Activated CD8-positive, alpha-beta T cell treated with anti-CD3 and anti-CD28 coated beads for 36 hours (primary cell): ENCODE measurements around the gene SS18L1. TPM values are rescaled to one million over a fixed set of nuclear protein-coding genes. Genes with fewer than 3 reads are reported as not detected.
A peak's percentile ranks its signal among the peaks of the same experiment; 100 is the strongest.

ENCODE experiments used
- ATAC-seq: fragments of 200-7000 bp; cut with Tn5 transposase; one replicate; pipeline ENCODE4 v1.10.0; 2021; ENCODE audit warnings: mild to moderate bottlenecking, moderate library complexity
- CTCF ChIA-PET: fragments of 350-600 bp; sonication (Branson Sonifier 250); formaldehyde crosslinking; loops from one replicate; lab custom pipeline; 2021; ENCODE audit warnings: antibody characterized with exemption; lab: Charles Lee
- POLR2A ChIA-PET: fragments of 350-600 bp; sonication (Branson Sonifier 250); formaldehyde crosslinking; loops from one replicate; lab custom pipeline; 2021; ENCODE audit warnings: antibody characterized with exemption; lab: Charles Lee
- DNase-seq: peaks from one replicate; pipeline ENCODE4 v3.0.0-alpha.2; 2020
- H3K27ac Mint-ChIP-seq: one replicate; pipeline ENCODE4 v1.8.0; 2021; ENCODE audit warnings: mild to moderate bottlenecking, mixed read lengths
- H3K27me3 Mint-ChIP-seq: one replicate; pipeline ENCODE4 v1.8.0; 2021; ENCODE audit warnings: mixed read lengths
- H3K36me3 Mint-ChIP-seq: one replicate; pipeline ENCODE4 v1.8.0; 2021; ENCODE audit warnings: low read depth, mixed read lengths
- H3K4me1 Mint-ChIP-seq: one replicate; pipeline ENCODE4 v1.8.0; 2021; ENCODE audit warnings: low read depth, mixed read lengths
- H3K4me3 Mint-ChIP-seq: one replicate; pipeline ENCODE4 v1.8.0; 2021; ENCODE audit warnings: mild to moderate bottlenecking, moderate library complexity, mixed read lengths
- H3K9me3 Mint-ChIP-seq: one replicate; pipeline ENCODE4 v1.8.0; 2021; ENCODE audit warnings: mixed read lengths
- intact Hi-C: fragments of 100-400 bp; cut with micrococcal nuclease; formaldehyde crosslinking; loops from one replicate; pipeline ENCODE4 v1.10.0; 2022
- total RNA-seq, 2 experiments: library from RNA; stranded (reverse); gene quantifications; one replicate each; pipeline ENCODE4 v1.2.3, GENCODE V29; 2021
- TF ChIP-seq, protein P1 (sequence below): fragments of 200-600 bp; IDR thresholded peaks from one replicate; pipeline ENCODE4 v1.8.0; 2022; ENCODE audit warnings: antibody characterized with exemption, mild to moderate bottlenecking

The SS18L1 gene
- total RNA-seq, 2 experiments from 2014 or later, result 15.3 to 16.1 TPM

GRCh38 chr20:62120365-62120762, 23.2 kb upstream of the SS18L1 start:
- ChIA-PET CTCF (interaction anchor here (1.0 to 2.1 kb wide), 2 partner anchors 21 to 94 kb away, joined by 5 to 7 read pairs; no protein-coding TSS in a partner anchor), POLR2A (interaction anchor here (0.6 to 2.3 kb wide), 3 partner anchors 54 to 180 kb away, joined by 3 to 27 read pairs (median 3); partner anchors contain the start of gene TAF4)
- Mint-ChIP-seq H3K36me3 (peaks cover 15% of the 10 kb centered on the region), H3K9me3 (peaks cover 6% of the 10 kb centered on the region), H3K4me1 (peaks cover 50% of the 10 kb centered on the region), H3K27me3 (no peaks in the 10 kb centered on the region), H3K27ac (peak overlapping the region; percentile 22), H3K4me3 (peak overlapping the region; percentile 22)
- intact Hi-C loops, result loop anchor here (5.0 to 10.0 kb wide), 2 partner anchors 53 to 96 kb away; partner anchors contain the start of gene TAF4
- TF ChIP-seq, protein P1, sequence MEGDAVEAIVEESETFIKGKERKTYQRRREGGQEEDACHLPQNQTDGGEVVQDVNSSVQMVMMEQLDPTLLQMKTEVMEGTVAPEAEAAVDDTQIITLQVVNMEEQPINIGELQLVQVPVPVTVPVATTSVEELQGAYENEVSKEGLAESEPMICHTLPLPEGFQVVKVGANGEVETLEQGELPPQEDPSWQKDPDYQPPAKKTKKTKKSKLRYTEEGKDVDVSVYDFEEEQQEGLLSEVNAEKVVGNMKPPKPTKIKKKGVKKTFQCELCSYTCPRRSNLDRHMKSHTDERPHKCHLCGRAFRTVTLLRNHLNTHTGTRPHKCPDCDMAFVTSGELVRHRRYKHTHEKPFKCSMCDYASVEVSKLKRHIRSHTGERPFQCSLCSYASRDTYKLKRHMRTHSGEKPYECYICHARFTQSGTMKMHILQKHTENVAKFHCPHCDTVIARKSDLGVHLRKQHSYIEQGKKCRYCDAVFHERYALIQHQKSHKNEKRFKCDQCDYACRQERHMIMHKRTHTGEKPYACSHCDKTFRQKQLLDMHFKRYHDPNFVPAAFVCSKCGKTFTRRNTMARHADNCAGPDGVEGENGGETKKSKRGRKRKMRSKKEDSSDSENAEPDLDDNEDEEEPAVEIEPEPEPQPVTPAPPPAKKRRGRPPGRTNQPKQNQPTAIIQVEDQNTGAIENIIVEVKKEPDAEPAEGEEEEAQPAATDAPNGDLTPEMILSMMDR, result no peak
- DNase-seq (no peak), ATAC-seq (no peak)

GRCh38 chr20:62120990-62121775, 22.4 kb upstream of the SS18L1 start:
- Mint-ChIP-seq H3K27me3 (no peaks in the 10 kb centered on the region), H3K27ac (peak overlapping the region; percentile 94), H3K36me3 (peaks cover 14% of the 10 kb centered on the region), H3K9me3 (peaks cover 2% of the 10 kb centered on the region), H3K4me1 (peaks cover 48% of the 10 kb centered on the region), H3K4me3 (peak overlapping the region; percentile 77)
- ChIA-PET CTCF (interaction anchor here (0.8 to 2.1 kb wide), 7 partner anchors 14 to 110 kb away, joined by 3 to 10 read pairs (median 5); partner anchors contain the start of genes PSMA7 and SS18L1), POLR2A (interaction anchor here (0.6 to 2.3 kb wide), 9 partner anchors 12 to 180 kb away, joined by 3 to 27 read pairs (median 4); partner anchors contain the start of genes PSMA7, SS18L1 and TAF4)
- TF ChIP-seq, protein P1, result no peak
- intact Hi-C loops, result loop anchor here (5.0 to 10.0 kb wide), 2 partner anchors 54 to 96 kb away; partner anchors contain the start of gene TAF4
- ATAC-seq, result peak; percentile 6
- no peak for DNase-seq

GRCh38 chr20:62121776-62122653, 21.6 kb upstream of the SS18L1 start, which contains the start of gene LSM14B:
Gene LSM14B (plus strand): TSS chr20:62122475. CDS start chr20:62122667, 192 bp downstream.
- DNase-seq (peak; percentile 96), ATAC-seq (peak; percentile 84)
- ChIA-PET POLR2A (interaction anchor here (0.6 to 2.3 kb wide), 8 partner anchors 11 to 111 kb away, joined by 3 to 27 read pairs (median 4); partner anchors contain the start of genes PSMA7, SS18L1 and TAF4), CTCF (interaction anchor here (0.6 to 2.1 kb wide), 8 partner anchors 13 to 111 kb away, joined by 3 to 10 read pairs (median 5); partner anchors contain the start of genes PSMA7 and SS18L1)
- peaks cover 18% of the 10 kb centered on the region for H3K36me3 Mint-ChIP-seq
- intact Hi-C loops, result loop anchor here (5.0 to 10.0 kb wide), 2 partner anchors 55 to 97 kb away; partner anchors contain the start of gene TAF4
- peak within 1 kb of the TSS; percentile 94 for H3K27ac Mint-ChIP-seq
- H3K4me3 Mint-ChIP-seq, result peak within 1 kb of the TSS; percentile 78
- TF ChIP-seq, protein P1, result no peak
- H3K9me3 Mint-ChIP-seq, result peaks cover 2% of the 10 kb centered on the region
- H3K27me3 Mint-ChIP-seq, result no peaks in the 10 kb centered on the region
- peaks cover 50% of the 10 kb centered on the region for H3K4me1 Mint-ChIP-seq

DNA sequence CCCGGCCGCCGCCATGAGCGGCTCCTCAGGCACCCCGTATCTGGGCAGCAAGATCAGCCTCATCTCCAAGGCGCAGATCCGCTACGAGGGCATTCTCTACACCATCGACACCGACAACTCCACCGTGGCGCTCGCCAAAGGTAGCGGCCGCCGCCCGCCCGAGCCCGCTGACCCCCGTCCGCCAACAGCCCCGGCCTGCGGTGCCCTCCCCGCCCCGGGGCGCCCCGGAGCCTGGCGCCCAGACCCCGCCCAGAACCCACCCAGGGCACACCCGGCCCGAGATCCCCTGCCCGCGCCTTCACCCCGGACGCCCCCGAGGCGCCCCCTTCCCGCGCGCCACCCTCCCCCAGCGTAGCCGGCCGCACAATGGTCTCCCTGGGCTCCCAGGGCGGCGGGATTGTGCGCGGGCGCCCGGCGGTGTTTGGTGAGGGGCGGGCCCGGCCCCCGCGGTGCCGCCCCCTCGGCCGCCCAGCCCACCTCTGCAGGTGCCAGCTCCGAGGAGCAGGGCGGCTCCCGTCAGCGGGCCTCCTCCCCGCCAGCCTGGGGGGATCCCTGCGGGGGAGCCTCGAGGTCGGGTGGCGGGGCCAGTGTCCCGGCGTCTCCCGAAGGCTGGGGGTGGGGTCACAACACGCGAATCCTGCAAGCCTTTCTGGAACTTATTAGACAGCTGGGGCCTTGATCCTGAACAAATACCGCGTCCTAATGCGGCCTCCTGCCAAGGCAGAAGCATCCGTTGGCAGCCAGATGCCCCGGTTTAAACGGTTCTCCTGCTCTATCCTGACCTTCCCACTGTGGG, 20.7 kb upstream of the SS18L1 start:
- CTCF ChIA-PET, result interaction anchor here (0.6 to 1.9 kb wide), 4 partner anchors 13 to 97 kb away, joined by 3 to 6 read pairs (median 4); no protein-coding TSS in a partner anchor

More for the DNA sequence above, 20.7 kb upstream of the SS18L1 start:
- intact Hi-C loops, result loop anchor here (5.0 to 10.0 kb wide), 2 partner anchors 56 to 98 kb away; partner anchors contain the start of gene TAF4
- no peaks in the 10 kb centered on the region for H3K27me3 Mint-ChIP-seq
- peak; percentile 35 for DNase-seq
- H3K27ac Mint-ChIP-seq, result peak overlapping the region; percentile 42
- no peaks in the 10 kb centered on the region for H3K9me3 Mint-ChIP-seq
- no peak for ATAC-seq
- peak overlapping the region; percentile 78 for H3K4me3 Mint-ChIP-seq
- TF ChIP-seq, protein P1, result no peak
- H3K4me1 Mint-ChIP-seq, result peaks cover 45% of the 10 kb centered on the region
- peaks cover 23% of the 10 kb centered on the region for H3K36me3 Mint-ChIP-seq
- POLR2A ChIA-PET, result interaction anchor here (0.5 to 2.3 kb wide), 6 partner anchors 9 to 91 kb away, joined by 3 to 27 read pairs (median 4); partner anchors contain the start of genes PSMA7, SS18L1 and TAF4
